ENCODE measurements around the gene POMC.
"Not testable (repeated sequence)": the region's sequence is repeated elsewhere in the genome, so short reads cannot be mapped to it uniquely, and the experiment has no call there.

Gene POMC

DNA sequence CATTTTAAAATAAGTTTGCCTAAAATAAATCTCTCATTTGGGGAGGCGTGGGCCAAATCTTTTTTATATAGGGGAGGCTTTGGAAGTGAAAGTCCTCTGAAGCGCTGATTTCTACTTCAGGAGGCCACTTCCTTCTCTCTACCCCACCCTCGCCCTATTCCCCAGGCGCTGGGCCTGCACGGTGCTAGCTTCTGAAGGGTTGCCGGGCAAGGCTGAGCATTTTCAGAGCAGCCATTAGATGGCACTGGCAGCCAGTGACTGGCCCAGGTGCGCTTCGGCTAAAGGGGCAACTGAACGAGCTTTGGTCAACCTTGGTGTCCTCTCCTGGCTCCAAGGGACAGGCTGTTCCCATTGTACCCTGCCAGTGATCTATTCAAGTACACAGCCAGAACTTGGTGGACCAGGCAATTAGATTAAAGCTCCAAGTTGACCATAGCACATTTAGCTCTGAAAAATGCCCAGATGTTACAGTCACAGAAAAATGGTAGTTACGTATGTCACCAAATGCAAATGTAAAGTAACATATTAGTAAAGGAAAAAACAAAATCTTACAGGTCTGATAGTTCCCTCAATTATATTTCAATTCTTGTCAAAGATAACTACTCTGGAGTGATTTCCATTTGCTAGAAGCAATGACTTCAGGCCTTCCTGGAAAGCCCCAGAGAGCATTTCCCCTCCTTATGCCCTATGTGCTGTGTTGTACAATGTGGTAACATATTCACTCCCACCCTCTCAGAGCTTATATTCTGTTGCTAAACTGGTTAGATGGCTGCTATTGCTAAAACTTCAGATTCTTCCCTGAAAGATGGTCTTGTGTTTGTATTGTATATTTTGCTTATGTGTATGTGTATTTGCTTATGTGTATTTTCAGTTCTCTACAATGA lies 2.1 kb downstream of the POMC start:
- ChIA-PET CTCF (interaction anchor here (0.6 to 2.2 kb wide), 7 partner anchors 23 to 625 kb away, joined by 3 to 15 read pairs (median 3); no protein-coding TSS in a partner anchor), POLR2A (no interaction called here)
- TF ChIP-seq BHLHE40 (IDR thresholded peaks at IDR 0.05; ENCODE audit: borderline replicate concordance) (no peak), FOXK2 (IDR thresholded peaks at IDR 0.05) (no peak), ZNF384 (IDR thresholded peaks at IDR 0.05) (no peak), TARDBP (IDR thresholded peaks at IDR 0.05) (no peak), SUZ12 (IDR thresholded peaks at IDR 0.05) (no peak), NFRKB (IDR thresholded peaks at IDR 0.05) (no peak), L3MBTL2 (conservative IDR thresholded peaks at IDR 0.05) (no peak), ELF4 (IDR thresholded peaks at IDR 0.05) (no peak), HDGF (IDR thresholded peaks at IDR 0.05; ENCODE audit: borderline replicate concordance) (no peak), FOXM1 (IDR thresholded peaks at IDR 0.05; ENCODE audit: borderline replicate concordance) (no peak), LEF1 (IDR thresholded peaks at IDR 0.05; ENCODE audit: borderline replicate concordance) (no peak), FOXA1 (IDR thresholded peaks at IDR 0.05) (no peak), SP1 (IDR thresholded peaks at IDR 0.05) (no peak), ARNT (IDR thresholded peaks at IDR 0.05) (no peak), CTBP1 (IDR thresholded peaks at IDR 0.05; ENCODE audit: borderline replicate concordance) (no peak)
- TF ChIP-seq, protein P1, sequence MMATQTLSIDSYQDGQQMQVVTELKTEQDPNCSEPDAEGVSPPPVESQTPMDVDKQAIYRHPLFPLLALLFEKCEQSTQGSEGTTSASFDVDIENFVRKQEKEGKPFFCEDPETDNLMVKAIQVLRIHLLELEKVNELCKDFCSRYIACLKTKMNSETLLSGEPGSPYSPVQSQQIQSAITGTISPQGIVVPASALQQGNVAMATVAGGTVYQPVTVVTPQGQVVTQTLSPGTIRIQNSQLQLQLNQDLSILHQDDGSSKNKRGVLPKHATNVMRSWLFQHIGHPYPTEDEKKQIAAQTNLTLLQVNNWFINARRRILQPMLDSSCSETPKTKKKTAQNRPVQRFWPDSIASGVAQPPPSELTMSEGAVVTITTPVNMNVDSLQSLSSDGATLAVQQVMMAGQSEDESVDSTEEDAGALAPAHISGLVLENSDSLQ (IDR thresholded peaks at IDR 0.05): no peak
- DNase-seq (ENCODE audit: extremely low spot score): peak; percentile 30

- ChIA-PET CTCF (interaction anchor here (0.6 to 0.8 kb wide), 5 partner anchors 18 to 1152 kb away, joined by 3 to 5 read pairs (median 3); no protein-coding TSS in a partner anchor), POLR2A (no interaction called here)
- TF ChIP-seq SP1 (IDR thresholded peaks at IDR 0.05) (no peak), CTBP1 (IDR thresholded peaks at IDR 0.05; ENCODE audit: borderline replicate concordance) (no peak), ARNT (IDR thresholded peaks at IDR 0.05) (no peak), FOXA1 (IDR thresholded peaks at IDR 0.05) (no peak), SUZ12 (IDR thresholded peaks at IDR 0.05) (no peak), NFRKB (IDR thresholded peaks at IDR 0.05) (no peak), TARDBP (IDR thresholded peaks at IDR 0.05) (no peak), ZNF384 (IDR thresholded peaks at IDR 0.05) (no peak), HDGF (IDR thresholded peaks at IDR 0.05; ENCODE audit: borderline replicate concordance) (no peak), BHLHE40 (IDR thresholded peaks at IDR 0.05; ENCODE audit: borderline replicate concordance) (no peak), LEF1 (IDR thresholded peaks at IDR 0.05; ENCODE audit: borderline replicate concordance) (no peak), FOXK2 (IDR thresholded peaks at IDR 0.05) (no peak), ELF4 (IDR thresholded peaks at IDR 0.05) (no peak), FOXM1 (IDR thresholded peaks at IDR 0.05; ENCODE audit: borderline replicate concordance) (no peak)
- DNase-seq (ENCODE audit: extremely low spot score): no peak
Measured at GRCh38 chr2:25164561-25164960, 3.8 kb downstream of the POMC start.

GRCh38 chr2:25162061-25162460 lies 6.3 kb downstream of the POMC start:
- CTCF ChIA-PET: interaction anchor here (0.5 to 0.6 kb wide), 4 partner anchors 18 to 751 kb away, joined by 3 to 4 read pairs (median 3); no protein-coding TSS in a partner anchor
- POLR2A ChIA-PET; DNase-seq (ENCODE audit: extremely low spot score): not testable (repeated sequence)

GRCh38 chr2:25161055-25161781 lies 7.2 kb downstream of the POMC start:
- CTCF ChIA-PET: interaction anchor here (0.6 kb wide), 1 partner anchor 191 kb away, joined by 3 read pairs; no protein-coding TSS in a partner anchor
- TF ChIP-seq SP1 (IDR thresholded peaks at IDR 0.05) (no peak), L3MBTL2 (conservative IDR thresholded peaks at IDR 0.05) (no peak), FOXM1 (IDR thresholded peaks at IDR 0.05; ENCODE audit: borderline replicate concordance) (no peak), NFRKB (IDR thresholded peaks at IDR 0.05) (no peak), LEF1 (IDR thresholded peaks at IDR 0.05; ENCODE audit: borderline replicate concordance) (no peak), BHLHE40 (IDR thresholded peaks at IDR 0.05; ENCODE audit: borderline replicate concordance) (no peak), ELF4 (IDR thresholded peaks at IDR 0.05) (no peak), FOXK2 (IDR thresholded peaks at IDR 0.05) (no peak), ARNT (IDR thresholded peaks at IDR 0.05) (no peak), CTBP1 (IDR thresholded peaks at IDR 0.05; ENCODE audit: borderline replicate concordance) (no peak), SUZ12 (IDR thresholded peaks at IDR 0.05) (no peak), ZNF384 (IDR thresholded peaks at IDR 0.05) (no peak), FOXA1 (IDR thresholded peaks at IDR 0.05) (no peak), HDGF (IDR thresholded peaks at IDR 0.05; ENCODE audit: borderline replicate concordance) (no peak), TARDBP (IDR thresholded peaks at IDR 0.05) (no peak)
- TF ChIP-seq, protein P1 (IDR thresholded peaks at IDR 0.05): no peak
- DNase-seq (ENCODE audit: extremely low spot score): no peak
- POLR2A ChIA-PET: no interaction called here

- TF ChIP-seq HDGF (IDR thresholded peaks at IDR 0.05; ENCODE audit: borderline replicate concordance): no peak
- TF ChIP-seq NFRKB (IDR thresholded peaks at IDR 0.05): no peak
- TF ChIP-seq FOXA1 (IDR thresholded peaks at IDR 0.05): no peak
- TF ChIP-seq ELF4 (IDR thresholded peaks at IDR 0.05): no peak
- no peak for TF ChIP-seq CTBP1 (IDR thresholded peaks at IDR 0.05; ENCODE audit: borderline replicate concordance)
- TF ChIP-seq BHLHE40 (IDR thresholded peaks at IDR 0.05; ENCODE audit: borderline replicate concordance): no peak
- no peak for TF ChIP-seq LEF1 (IDR thresholded peaks at IDR 0.05; ENCODE audit: borderline replicate concordance)
- TF ChIP-seq, protein P1 (IDR thresholded peaks at IDR 0.05): no peak
- TF ChIP-seq ARNT (IDR thresholded peaks at IDR 0.05): no peak
- no peak for TF ChIP-seq TARDBP (IDR thresholded peaks at IDR 0.05)
- ChIA-PET CTCF (interaction anchor here (1.4 kb wide), 1 partner anchor 186 kb away, joined by 3 read pairs; no protein-coding TSS in a partner anchor), POLR2A (no interaction called here)
- no peak for DNase-seq (ENCODE audit: extremely low spot score)
Measured at GRCh38 chr2:25160376-25160775, 8.0 kb downstream of the POMC start.
